ENCODE measurements around the gene DPYD.
A peak's percentile ranks its signal among the peaks of the same experiment; 100 is the strongest.

DPYD gene

GRCh38 chr1:97157991-97158390, 762.8 kb downstream of the DPYD start:
- no peak for DNase-seq

- DNase-seq, result no peak
These were observed 769.2 kb downstream of the DPYD start for GRCh38 chr1:97151651-97152050.

- DNase-seq, result peak in 44 of 56 donors; percentile 5 to 80 (median 49)
These were observed 775.4 kb downstream of the DPYD start for GRCh38 chr1:97145321-97145956.

GRCh38 chr1:97144527-97144926, 776.3 kb downstream of the DPYD start:
- no peak for DNase-seq

DNA sequence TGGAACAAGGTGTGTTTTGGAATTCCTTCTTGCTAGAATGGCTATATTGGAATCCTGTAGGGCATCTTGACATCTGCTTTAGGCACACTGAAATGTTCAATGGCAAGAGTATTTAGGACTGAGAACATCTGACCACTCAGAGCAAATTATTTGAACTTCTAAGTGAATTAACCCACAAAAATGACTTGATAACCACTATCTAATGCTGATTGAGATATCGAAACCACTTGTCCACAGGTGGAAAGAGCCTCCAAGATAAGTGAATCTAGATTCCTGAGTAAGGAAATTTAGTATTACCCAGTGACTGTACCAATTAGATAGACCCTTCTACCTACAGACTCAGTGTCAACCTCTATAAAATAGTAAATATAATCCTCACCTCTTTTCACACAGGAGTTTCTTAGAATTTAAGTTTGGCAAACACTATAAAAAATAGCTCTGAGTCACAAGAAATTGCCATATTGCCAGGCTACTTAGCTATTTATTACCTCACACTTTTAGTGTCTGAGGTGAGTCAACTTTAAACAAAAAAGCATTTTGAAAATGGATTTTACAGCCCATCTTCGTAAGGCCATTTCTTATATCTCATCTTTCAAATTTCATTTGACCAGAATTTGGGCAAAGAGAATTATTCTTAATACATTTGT, 777.5 kb downstream of the DPYD start:
- DNase-seq, result no peak

- DNase-seq, result no peak
These were observed 780.2 kb downstream of the DPYD start for GRCh38 chr1:97140611-97141010.

- no peak for DNase-seq
These were observed 781.3 kb downstream of the DPYD start for GRCh38 chr1:97139512-97139911.

DNA sequence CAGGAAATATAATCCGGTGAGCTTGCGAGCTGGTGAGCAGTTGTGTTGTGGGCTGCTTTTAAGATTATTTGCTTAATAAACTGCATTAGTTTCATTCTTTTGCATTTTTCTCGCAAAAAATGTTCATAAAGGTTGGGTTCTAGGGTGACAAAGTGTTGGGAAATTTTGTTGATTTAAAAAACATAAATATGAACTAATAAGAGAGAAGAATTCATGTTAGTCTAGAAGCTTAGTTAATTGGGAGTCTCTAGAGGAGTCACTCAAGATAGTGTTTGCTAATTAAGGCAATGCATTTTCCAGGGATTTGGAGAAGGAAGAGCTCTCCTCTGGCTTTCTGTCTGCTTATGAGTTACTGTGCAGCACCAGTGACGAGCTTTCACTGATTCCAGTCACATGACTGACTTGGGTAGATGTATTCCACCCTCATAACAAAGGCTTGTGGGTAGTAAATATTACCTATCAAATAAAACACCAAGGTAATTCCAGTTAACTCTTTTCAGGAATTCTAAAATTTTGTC, 782.3 kb downstream of the DPYD start:
- DNase-seq, result peak in 5 of 56 donors; percentile 0 to 11 (median 3)

DNA sequence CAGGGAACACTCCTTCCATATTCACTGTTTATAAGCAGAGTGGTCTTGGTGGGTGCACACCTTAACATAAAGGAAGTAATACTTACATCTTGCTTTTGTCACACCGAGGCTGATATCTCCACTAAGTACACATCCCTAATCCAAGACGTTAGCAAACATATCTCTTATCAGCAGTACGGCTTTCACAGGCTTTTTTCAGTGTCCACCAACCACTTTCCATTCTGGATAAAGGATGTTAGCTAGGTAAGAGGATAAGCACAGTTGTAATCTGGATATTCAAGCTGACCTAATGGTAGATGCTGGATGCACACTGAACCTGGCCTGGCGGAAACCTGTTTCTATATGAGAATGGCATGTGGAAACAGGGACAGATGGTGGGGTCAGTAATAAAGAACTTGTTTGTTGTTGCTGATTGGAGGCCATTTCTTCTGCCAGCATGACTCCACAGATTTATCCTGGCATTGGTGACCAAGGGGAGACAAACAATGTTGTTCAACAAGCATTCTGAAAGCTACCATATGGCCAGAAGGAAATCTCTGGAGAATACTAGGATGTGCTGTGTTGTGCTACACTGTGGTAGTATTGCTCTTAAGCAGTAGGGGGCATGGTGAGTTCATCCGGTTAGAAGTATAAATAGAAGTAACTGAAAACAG, 782.8 kb downstream of the DPYD start:
- DNase-seq, result peak in 35 of 56 donors; percentile 2 to 71 (median 28)

DNA sequence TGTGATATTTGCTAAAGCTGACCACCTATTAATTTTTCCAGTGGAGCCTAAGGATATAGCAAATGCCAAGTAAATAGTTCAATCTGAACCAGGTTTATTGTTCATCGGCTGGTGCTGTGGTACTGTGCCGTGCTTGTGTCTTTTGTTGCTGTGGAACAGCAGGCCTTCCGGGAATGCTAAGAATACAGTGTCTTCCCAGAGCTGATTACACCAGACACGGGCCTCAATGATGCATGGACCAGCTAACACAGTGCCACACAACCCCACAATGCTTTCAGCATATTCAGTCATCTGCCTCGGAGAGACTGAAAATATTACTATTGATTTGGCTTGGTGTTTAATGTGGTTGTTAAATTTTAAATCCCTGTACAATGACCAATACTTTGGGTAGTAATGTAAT, 783.8 kb downstream of the DPYD start:
- peak in 16 of 56 donors; percentile 3 to 39 (median 20) for DNase-seq

DNA sequence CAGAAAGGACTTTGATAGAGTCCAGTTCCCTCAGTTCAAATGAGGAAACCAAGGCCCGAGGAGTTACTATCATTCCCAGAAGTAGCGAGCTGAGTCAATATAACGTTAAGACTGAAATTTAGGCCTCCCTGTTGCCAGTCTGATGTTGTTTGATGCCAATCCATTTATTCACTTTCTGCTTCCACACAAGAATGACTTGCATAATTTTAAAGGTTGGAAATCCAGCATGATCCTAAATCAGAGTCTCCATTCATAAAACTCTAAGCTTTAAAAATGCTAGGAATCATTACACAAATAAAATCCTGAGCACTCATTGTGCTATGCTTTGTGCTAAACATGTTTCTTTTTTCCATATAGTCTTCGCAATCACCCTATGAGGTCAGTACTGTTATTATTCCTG, 784.9 kb downstream of the DPYD start:
- DNase-seq, result no peak

DNA sequence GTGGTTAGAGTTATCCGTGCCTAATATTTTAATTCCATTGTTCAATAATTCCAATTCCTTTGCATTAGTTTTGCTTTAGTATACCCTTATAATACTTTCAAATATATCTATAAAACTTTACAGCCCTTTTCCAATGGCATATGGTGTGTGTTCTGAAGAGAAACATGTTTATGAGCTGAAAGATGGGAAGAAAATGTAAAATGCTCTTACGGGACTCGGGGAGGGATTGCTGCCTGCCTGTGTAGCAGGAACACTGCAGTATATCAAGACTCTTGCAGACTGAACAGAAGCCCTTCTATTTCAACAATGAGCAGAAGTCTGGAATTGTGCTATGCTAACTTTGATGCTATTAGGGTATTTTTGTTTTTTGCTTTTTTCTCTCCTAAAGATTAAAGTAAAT, 792.4 kb downstream of the DPYD start:
- no peak for DNase-seq

DNA sequence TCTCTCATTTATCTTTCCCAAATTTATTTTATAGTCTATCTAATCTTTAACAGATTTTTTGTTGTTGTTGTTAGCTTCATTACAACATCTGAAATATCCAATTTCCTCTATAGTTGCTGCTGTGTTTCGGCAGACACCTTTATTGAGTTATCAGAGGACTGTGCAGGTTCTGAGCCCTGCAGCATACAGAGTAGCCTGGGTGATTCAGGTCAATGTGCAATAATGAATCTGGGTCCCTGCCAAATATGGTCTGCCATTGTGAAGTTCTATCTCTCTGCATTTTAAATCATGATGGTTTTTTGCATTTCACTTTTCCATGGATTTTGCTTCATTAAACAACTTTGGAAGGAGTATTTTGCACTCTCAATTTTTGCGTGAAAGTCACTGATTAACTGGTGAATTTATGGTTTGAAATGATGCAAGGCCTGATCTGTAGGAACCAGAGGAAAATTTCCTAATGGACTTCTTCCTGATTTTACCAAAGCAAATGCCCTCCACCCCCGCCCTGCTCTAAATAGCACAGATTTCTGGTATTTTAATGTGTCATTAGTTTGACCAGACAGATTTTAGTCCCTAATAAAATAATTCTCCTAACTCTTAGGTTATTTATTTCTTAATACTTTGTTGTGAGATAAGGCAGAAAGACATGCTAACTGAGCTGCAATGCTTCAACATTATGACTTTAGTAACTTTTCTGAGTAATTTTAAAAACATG, 797.0 kb downstream of the DPYD start:
- no peak for DNase-seq

- DNase-seq, result no peak
These were observed 800.0 kb downstream of the DPYD start for GRCh38 chr1:97120806-97121205.

DNA sequence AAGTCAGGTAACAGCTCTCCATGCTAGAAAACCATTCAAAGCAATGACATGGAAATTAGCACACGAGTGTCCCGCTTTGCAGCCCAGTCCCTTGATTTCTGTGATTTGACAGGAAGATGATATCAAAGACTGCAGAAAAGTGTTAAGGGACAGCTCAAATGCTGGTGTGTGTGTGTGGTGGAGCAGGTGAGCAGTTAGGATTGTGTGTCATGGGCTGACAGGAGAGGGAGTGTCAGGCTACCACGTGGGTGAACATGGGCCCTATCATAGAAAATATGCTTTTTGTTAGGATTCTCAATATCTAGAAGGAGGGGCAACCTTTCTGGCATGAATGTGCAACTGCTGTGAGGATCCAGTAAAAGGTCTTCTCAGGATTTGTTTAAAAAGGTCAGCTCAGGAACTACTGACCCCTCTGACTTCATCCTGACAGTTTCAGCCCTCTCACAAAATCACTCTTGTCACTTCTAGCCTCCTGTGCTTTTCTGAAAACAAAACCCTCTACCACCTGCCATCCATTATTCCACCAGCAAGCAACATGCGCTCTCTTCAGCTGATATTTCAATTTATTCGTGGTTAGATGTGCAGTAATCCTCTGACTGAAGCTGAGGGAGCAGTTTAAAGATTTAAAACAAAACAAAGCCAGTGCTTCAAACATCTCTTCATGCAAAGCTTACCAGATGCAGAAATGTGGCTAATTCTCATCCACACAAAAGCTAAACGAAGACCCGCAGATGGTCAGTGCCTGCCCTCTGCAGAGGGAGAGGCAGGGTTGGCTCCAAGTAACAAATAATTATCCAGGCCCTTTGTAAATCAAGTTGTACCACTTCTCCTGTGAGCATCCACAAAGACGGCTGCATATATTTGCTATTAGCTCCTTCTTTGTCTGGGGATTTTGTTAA, 801.3 kb downstream of the DPYD start:
- peak in 1 of 56 donors; percentile 4 for DNase-seq

DNA sequence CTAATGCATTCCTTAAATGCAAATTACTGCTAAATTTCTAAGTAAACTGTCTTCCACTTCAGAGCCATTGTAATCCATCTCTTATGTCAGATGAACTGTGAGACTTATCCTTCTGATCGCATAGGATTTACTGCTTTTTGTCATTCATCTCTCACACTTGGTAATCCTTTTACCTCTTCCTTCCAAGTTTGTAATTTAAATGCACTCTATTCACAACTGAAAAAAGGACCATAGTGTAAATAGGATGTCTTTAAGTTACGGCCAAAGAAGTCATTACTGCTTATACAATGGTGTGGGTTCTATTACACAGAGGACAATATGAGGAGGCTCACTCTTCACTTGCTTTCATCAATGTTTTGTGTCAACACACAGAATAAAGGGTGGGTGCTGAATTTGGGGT, 806.0 kb downstream of the DPYD start:
- no peak for DNase-seq

- DNase-seq, result no peak
These were observed 808.4 kb downstream of the DPYD start for GRCh38 chr1:97112442-97112841.

- no peak for DNase-seq
These were observed 812.7 kb downstream of the DPYD start for GRCh38 chr1:97108179-97108578.

DNA sequence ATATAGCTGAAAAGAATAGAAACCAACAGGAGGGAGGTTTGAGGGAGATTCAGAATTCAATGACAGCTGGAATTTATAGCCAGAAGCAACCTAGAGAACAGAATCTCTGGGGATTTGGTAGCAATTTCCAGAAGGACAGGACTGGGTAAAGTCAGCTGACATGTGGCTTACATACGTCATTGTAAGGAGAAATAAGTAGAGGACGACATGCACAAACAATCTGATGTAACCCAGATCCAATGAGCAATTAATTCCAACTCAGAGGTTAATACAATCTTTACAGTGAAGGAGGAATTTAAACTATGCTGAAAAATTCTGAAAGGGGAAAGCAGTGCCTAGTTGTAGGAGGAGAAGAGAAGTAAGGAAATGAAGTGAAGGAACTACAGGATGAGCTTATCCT, 815.3 kb downstream of the DPYD start:
- DNase-seq, result no peak

DNA sequence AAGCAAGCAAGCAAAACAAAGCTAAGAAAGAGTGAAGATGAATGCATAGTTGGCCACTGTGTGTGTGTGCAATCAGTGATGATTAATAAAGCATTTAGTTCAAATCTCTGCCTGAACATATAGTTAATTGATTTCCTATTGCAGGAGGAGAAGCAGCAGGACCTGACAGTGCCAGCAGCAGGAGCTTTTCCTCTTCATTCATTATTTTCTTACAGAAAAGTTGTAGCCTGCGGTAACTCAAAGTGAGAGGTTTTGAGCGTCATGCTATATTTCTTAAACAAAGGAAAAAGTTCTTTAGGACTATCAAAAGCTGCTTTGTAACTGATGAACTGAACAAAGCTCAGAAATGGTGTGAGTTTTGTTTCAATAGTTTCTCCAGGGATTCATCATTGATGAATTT, 819.3 kb downstream of the DPYD start:
- DNase-seq, result no peak

- DNase-seq, result no peak
These were observed 823.4 kb downstream of the DPYD start for GRCh38 chr1:97097404-97097925.
